ENCODE measurements around the gene SERTAD2.

Gene SERTAD2

DNA sequence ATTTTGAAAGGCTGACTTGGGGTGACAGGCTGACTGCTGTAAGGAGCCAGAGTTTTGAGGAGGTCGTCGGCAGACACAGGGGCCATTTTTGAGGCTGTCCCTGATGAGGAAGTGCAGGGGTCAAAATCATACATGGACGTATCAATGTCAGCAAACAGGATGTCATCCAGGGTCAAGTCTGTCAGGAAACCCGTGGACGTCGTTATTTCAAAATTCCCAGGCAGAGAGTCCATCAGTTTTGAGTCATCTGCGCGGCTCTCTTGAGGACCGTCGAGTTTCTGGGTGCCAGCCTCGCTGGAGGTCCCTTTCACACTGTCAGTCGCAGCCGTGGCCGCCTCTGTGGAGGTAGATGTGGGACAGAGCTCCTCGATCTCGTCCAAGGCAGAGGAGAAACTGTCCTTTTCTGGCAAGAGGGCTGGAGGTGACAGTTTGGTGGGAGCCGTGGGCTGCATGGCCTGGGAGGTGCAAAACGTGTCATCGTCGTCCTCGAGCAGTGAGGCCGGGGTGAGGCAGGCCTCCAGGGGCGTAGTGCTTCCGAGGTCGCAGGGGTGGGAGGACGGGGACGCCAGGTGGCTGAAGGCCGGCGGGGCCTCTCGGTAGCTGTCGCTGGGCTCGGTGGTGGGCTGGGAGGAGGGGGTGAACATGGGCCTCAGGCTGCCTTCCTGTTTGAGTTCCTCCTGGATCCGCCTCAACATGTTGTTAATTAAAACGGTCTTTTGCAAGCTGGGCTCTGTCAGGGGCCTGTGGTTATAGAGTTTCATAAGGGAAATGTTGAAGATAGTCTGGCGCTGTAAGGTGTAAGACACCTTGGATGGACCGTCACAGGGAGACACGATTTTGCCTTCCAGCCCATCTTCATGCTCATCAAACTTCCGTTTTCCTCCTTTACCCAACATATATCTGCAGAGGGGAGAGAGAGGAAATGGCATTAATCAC is 17.5 kb downstream of the SERTAD2 start:
- Histone ChIP-seq H3K9ac (ENCODE audit: low read depth, low read length) (no peak overlapping the region), H3K27ac (ENCODE audit: low read depth, low read length) (no peak overlapping the region), H3K4me3 (ENCODE audit: low read depth, low read length) (no peak overlapping the region), H3K4me1 (ENCODE audit: control insufficient read depth, insufficient read depth, low read length) (peaks cover 29% of the 10 kb centered on the region), H3K9me3 (ENCODE audit: control insufficient read depth, insufficient read depth, low read length) (no peaks in the 10 kb centered on the region), H3K27me3 (ENCODE audit: control insufficient read depth, insufficient read depth, low read length) (no peaks in the 10 kb centered on the region), H3K36me3 (ENCODE audit: control insufficient read depth, insufficient read depth, low read length) (peaks cover 25% of the 10 kb centered on the region)

DNA sequence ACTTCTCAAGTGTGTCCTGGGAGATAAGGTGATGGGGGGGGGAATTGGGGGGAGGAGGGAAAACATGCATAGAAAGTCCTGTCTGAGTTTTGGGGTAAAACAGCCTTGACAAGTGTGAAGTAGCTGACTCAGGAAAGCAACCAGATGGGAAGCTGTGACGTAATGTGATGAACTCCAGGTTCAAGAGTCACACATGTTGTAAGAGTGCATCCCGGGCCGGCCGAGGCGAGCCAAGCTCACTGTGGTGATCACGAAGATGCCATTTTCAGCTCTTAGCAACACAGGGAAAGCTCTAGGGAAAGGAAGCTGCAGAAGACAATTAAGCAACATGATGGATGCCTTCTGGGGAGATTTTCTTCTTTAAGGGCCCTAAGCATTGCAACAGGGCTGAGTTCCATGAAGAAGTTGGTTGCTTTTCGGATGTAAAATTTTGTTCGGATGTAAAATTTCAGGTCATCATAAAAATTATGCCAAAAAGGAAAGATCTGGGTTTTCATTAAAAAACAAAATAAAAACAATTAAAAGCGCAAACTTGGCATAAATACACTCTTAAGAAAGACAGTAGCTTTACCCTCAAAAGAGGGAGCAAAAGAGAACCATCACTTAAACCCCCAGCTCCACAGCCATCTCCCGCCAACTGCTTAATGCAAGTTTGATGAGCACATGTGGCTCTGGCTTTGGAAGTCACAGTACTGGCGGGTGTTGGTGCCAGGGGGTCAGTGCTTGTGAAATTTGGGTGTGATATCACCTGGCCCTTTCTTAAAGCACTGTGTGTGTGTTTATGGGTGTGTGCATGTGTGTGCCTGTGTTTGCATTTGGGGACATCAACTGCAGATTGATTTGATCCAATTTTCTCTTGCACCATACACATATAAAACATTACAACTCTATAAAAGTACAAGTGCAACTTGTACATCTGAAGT is 19.1 kb downstream of the SERTAD2 start:
- no peaks in the 10 kb centered on the region for H3K9me3 ChIP-seq (ENCODE audit: control insufficient read depth, insufficient read depth, low read length)
- H3K4me1 ChIP-seq (ENCODE audit: control insufficient read depth, insufficient read depth, low read length) = peaks cover 15% of the 10 kb centered on the region; the same call in 1 of the 2 replicates
- H3K4me3 ChIP-seq (ENCODE audit: low read depth, low read length) = no peak overlapping the region
- H3K27ac ChIP-seq (ENCODE audit: low read depth, low read length) = no peak overlapping the region
- peaks cover 25% of the 10 kb centered on the region for H3K36me3 ChIP-seq (ENCODE audit: control insufficient read depth, insufficient read depth, low read length)
- H3K9ac ChIP-seq (ENCODE audit: low read depth, low read length) = no peak overlapping the region
- H3K27me3 ChIP-seq (ENCODE audit: control insufficient read depth, insufficient read depth, low read length) = no peaks in the 10 kb centered on the region

DNA sequence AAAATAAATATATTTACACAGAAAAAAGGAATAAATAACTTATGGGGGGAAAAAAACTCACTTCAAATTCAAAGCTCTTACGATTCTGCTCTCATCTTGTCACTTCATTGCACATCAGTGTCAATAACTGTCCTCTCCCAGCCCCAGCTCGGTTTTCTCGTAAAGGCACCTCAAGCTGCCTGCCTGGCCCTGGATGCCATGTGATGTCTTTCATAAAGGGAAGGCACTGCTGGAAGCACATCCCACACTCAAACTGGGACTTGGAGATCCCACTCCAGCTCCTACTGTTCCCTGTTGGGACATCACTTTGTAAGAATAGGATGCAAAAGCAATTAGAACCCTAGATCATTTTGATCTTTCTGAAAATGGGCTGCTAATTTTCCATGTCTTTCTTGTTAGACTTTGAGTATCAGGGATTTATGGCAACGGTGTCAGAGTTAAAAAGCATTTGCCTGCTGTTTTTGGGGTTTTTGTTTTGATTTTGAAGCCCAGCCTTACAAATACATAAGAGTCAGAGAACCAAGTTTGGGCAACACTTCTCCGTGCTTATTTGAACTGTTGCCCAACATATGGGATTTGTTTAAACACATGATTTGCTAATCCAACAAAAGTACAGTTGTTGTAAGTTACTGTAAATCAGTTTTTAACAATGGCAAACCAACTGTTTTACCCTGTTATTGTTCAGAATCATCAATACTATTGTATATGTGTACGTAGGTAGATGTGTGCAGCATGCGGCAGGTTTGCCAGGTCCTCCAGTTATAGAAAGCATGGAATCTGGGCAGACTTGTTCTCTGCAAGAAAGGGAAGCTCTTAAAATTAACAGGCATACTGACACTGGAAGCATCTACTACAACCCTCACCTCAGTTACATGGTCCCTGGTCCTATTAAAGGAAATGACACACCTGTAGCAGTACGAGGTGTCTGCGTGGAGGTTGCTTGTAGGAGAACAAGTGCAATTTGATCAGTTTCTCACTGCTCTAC is 20.6 kb downstream of the SERTAD2 start:
- H3K27ac ChIP-seq (ENCODE audit: low read depth, low read length) = no peak overlapping the region
- H3K36me3 ChIP-seq (ENCODE audit: control insufficient read depth, insufficient read depth, low read length) = peaks cover 25% of the 10 kb centered on the region
- H3K4me1 ChIP-seq (ENCODE audit: control insufficient read depth, insufficient read depth, low read length) = peaks cover 12% of the 10 kb centered on the region; the same call in 1 of the 2 replicates

DNA sequence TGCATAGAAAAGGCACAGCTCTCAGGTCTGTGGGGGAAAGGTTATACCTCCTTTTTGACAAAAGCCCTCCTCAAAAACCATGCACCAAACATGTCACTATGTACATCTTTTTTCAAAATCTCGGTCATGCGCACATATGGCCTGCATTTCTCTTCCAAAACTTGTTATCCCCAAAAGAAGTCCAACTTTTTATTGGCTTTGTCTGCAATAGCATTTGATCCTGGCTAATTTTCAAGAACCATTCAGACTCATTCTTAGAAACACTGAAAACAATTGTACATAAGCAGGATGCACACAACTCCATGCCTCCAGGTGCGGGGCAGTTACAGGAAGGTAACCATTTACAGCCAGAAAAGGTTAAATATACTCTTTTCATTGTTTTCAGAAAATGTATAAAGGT is 21.9 kb downstream of the SERTAD2 start:
- Histone ChIP-seq H3K9me3 (ENCODE audit: control insufficient read depth, insufficient read depth, low read length) (no peaks in the 10 kb centered on the region), H3K27me3 (ENCODE audit: control insufficient read depth, insufficient read depth, low read length) (no peaks in the 10 kb centered on the region), H3K27ac (ENCODE audit: low read depth, low read length) (no peak overlapping the region), H3K4me3 (ENCODE audit: low read depth, low read length) (no peak overlapping the region), H3K4me1 (ENCODE audit: control insufficient read depth, insufficient read depth, low read length) (peaks cover 14% of the 10 kb centered on the region; the same call in 1 of the 2 replicates), H3K9ac (ENCODE audit: low read depth, low read length) (no peak overlapping the region), H3K36me3 (ENCODE audit: control insufficient read depth, insufficient read depth, low read length) (peaks cover 25% of the 10 kb centered on the region)

More for the DNA sequence above, 20.6 kb downstream of the SERTAD2 start:
- Histone ChIP-seq H3K9me3 (ENCODE audit: control insufficient read depth, insufficient read depth, low read length) (no peaks in the 10 kb centered on the region), H3K27me3 (ENCODE audit: control insufficient read depth, insufficient read depth, low read length) (no peaks in the 10 kb centered on the region), H3K4me3 (ENCODE audit: low read depth, low read length) (no peak overlapping the region), H3K9ac (ENCODE audit: low read depth, low read length) (no peak overlapping the region)

DNA sequence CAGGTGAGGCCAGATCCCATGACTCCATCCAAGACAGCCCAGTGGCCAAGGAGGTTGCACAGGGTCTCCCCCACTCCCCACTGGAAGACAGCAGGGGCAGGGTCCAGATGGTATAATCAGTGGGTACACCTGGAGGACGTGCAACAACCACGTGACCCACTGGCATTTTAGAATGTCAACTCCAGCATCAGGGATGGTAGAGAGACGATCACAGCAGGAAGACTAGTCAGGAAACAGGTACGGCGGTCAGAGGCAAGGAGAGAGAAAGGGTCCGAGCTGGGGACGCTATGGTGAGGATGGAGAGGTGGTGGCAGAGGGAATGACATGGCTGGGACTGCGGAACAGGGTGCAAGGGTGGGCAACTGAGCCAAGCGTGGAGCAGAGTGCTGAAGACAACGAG is 23.0 kb downstream of the SERTAD2 start:
- peaks cover 11% of the 10 kb centered on the region; the same call in 1 of the 2 replicates for H3K4me1 ChIP-seq (ENCODE audit: control insufficient read depth, insufficient read depth, low read length)
- H3K4me3 ChIP-seq (ENCODE audit: low read depth, low read length) = no peak overlapping the region
- no peaks in the 10 kb centered on the region for H3K9me3 ChIP-seq (ENCODE audit: control insufficient read depth, insufficient read depth, low read length)
- H3K27ac ChIP-seq (ENCODE audit: low read depth, low read length) = no peak overlapping the region
- H3K27me3 ChIP-seq (ENCODE audit: control insufficient read depth, insufficient read depth, low read length) = no peaks in the 10 kb centered on the region
- H3K9ac ChIP-seq (ENCODE audit: low read depth, low read length) = no peak overlapping the region
- peaks cover 16% of the 10 kb centered on the region for H3K36me3 ChIP-seq (ENCODE audit: control insufficient read depth, insufficient read depth, low read length)

DNA sequence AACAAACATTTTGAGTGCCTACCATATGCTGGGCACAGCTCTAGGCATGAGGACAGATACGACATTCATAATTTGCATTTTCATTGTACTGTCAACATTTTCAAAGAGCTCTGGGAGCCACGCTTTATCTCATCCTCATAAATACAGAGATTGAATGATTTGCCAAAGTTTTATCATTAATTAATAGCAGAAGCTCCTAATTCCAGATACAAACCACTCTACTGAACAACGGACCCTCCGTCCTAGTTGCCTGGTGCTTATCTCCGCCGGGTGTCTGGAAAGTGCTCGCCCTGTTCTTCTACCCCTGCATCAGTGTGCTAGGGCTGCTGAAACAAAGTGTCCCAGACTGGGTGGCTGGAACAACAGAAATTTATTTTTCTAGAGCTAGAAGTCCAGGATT is 23.8 kb downstream of the SERTAD2 start:
- H3K36me3 ChIP-seq (ENCODE audit: control insufficient read depth, insufficient read depth, low read length) = peaks cover 7% of the 10 kb centered on the region
- H3K9me3 ChIP-seq (ENCODE audit: control insufficient read depth, insufficient read depth, low read length) = no peaks in the 10 kb centered on the region
- peaks cover 11% of the 10 kb centered on the region; the same call in 1 of the 2 replicates for H3K4me1 ChIP-seq (ENCODE audit: control insufficient read depth, insufficient read depth, low read length)
- H3K4me3 ChIP-seq (ENCODE audit: low read depth, low read length) = no peak overlapping the region
- no peak overlapping the region for H3K27ac ChIP-seq (ENCODE audit: low read depth, low read length)
- no peaks in the 10 kb centered on the region for H3K27me3 ChIP-seq (ENCODE audit: control insufficient read depth, insufficient read depth, low read length)
- no peak overlapping the region for H3K9ac ChIP-seq (ENCODE audit: low read depth, low read length)

DNA sequence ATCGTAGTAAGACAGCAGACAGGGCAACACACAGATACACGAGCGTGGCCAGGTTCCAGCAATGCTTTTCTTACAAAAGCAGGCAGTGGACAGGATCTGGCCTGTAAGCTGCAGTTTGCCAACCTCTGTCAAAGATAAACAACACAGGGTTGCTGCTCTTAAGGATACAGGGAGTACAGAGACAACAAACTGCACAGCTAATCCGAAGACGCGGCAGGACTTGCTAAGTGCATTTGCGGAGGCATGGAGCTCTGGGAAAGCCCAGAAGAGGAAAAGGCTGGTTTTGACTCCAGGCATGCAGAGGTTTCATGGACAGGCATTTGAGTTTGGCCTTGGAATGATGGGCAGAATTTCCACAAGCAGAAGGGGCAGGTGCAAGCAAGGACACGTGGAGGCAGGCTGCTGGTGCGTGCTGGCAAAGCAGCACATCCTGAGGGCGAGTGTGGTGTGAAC is 24.4 kb downstream of the SERTAD2 start:
- Histone ChIP-seq H3K9me3 (ENCODE audit: control insufficient read depth, insufficient read depth, low read length) (no peaks in the 10 kb centered on the region), H3K4me1 (ENCODE audit: control insufficient read depth, insufficient read depth, low read length) (peaks cover 7% of the 10 kb centered on the region; the same call in 1 of the 2 replicates), H3K36me3 (ENCODE audit: control insufficient read depth, insufficient read depth, low read length) (peaks cover 5% of the 10 kb centered on the region; the same call in 1 of the 2 replicates), H3K4me3 (ENCODE audit: low read depth, low read length) (no peak overlapping the region), H3K27me3 (ENCODE audit: control insufficient read depth, insufficient read depth, low read length) (no peaks in the 10 kb centered on the region), H3K27ac (ENCODE audit: low read depth, low read length) (no peak overlapping the region), H3K9ac (ENCODE audit: low read depth, low read length) (no peak overlapping the region)

DNA sequence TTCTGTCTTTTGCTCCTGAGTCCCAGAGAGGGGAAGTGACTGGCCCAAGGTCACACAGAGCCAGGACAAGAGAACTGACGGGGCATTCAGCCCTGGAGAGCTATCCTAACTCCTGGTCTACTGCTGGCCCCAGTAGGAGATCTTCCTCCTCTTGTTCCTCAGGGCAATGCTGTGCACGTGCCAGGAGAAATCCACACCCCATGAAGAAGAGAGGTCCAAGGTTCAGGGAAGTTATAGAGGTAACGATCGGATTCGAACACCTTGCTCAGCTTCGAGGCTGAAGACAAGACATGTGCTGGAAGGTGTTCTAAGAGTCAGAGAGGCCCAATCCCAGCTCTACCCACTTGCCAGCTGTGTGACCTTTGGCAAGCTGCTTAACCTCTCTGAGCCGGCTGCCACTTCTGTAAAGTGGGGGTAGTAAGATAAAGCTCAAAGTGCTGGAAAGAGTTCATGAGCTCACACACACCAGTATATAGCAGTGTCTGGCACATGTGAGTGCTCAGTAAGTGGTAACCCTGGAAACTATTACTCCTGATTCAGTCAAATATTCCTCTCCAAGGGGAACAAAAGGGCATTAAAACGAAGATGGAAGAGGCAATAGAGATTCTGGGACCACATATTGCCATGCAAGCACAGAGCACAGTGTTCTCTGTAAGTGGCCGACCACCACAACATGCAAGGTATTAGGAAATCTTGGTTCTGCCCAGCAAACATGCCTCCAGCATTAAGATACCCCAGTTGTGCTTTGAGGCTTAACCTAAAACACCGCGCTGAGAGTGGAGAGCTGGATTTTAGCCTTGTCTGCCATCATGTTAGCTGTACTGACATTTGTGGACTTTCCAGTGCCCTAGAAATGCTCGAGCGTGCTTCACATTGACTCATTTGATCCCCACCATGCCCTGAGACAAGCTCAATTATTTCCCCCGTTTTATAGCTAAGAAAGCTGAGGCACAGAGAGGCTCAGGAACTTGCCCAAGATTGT is 25.6 kb downstream of the SERTAD2 start:
- Histone ChIP-seq H3K36me3 (ENCODE audit: control insufficient read depth, insufficient read depth, low read length) (no peaks in the 10 kb centered on the region), H3K27me3 (ENCODE audit: control insufficient read depth, insufficient read depth, low read length) (no peaks in the 10 kb centered on the region), H3K4me1 (ENCODE audit: control insufficient read depth, insufficient read depth, low read length) (peaks cover 4% of the 10 kb centered on the region; the same call in 1 of the 2 replicates), H3K9ac (ENCODE audit: low read depth, low read length) (no peak overlapping the region), H3K9me3 (ENCODE audit: control insufficient read depth, insufficient read depth, low read length) (no peaks in the 10 kb centered on the region), H3K4me3 (ENCODE audit: low read depth, low read length) (no peak overlapping the region), H3K27ac (ENCODE audit: low read depth, low read length) (no peak overlapping the region)

DNA sequence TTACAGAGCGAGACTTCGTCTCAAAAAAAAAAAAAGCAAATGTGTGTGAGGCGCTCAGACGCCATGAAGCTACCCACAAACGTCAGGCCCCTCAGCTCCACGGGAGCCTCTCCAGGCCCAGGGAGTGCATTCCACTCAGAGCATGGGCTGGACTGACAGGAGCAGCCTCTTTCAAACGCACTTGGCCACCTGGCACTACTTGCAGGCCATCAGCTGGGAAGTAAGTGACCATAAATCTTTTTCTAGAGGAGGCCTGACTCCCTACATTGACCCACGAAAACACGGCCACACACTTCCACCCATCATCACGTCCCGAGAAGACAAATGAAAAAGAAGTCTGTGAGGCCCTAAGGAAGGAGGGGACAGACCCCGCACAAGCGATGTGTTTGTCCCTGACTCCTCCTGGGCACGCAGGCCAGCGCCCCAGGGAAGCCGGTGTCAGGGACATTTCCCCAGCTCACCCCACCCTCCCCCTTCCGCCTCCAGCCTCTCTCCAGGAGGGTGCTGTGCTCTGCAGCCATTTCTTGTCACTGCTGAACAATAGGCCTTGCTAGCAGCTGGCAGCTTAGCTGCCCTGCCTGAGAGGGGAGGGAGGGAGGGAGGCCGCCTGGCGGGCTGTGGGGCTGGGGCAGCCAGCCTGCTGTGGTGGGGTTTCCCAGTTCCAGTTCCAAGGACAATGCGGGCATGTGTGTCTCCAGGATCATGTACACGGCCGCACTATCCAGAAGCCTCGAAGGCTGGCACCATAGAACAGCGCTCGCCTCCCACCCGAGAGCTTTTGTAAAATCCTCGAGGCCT is 26.6 kb downstream of the SERTAD2 start:
- Histone ChIP-seq H3K36me3 (ENCODE audit: control insufficient read depth, insufficient read depth, low read length) (no peaks in the 10 kb centered on the region), H3K27me3 (ENCODE audit: control insufficient read depth, insufficient read depth, low read length) (no peaks in the 10 kb centered on the region), H3K4me1 (ENCODE audit: control insufficient read depth, insufficient read depth, low read length) (peaks cover 10% of the 10 kb centered on the region), H3K27ac (ENCODE audit: low read depth, low read length) (no peak overlapping the region), H3K9ac (ENCODE audit: low read depth, low read length) (no peak overlapping the region), H3K4me3 (ENCODE audit: low read depth, low read length) (no peak overlapping the region), H3K9me3 (ENCODE audit: control insufficient read depth, insufficient read depth, low read length) (no peaks in the 10 kb centered on the region)
